Panc1 (cell line): ENCODE results near the gene CACNG7. TPM values are rescaled to one million over a fixed set of nuclear protein-coding genes. Genes with fewer than 3 reads are reported as not detected.

Experiments
- ATAC-seq: fragments of 200-7000 bp; cut with Tn5 transposase; 2 replicates; pipeline ENCODE4 v1.9.1; 2020; ENCODE audit warnings: mild to moderate bottlenecking, moderate library complexity
- BruUV-seq: library from RNA; stranded (reverse); fragments of 400-500 nt; replicated peaks from 2 replicates; lab custom pipeline; 2021; lab: Mats Ljungman, UMichigan
- CTCF ChIA-PET: fragments of 300-600 bp; sonication (Branson Sonifier 250); formaldehyde crosslinking; loops from one replicate; lab custom pipeline; 2022; ENCODE audit warnings: antibody characterized with exemption; lab: Charles Lee
- POLR2A ChIA-PET: fragments of 300-600 bp; sonication (Branson Sonifier 250); formaldehyde crosslinking; loops from one replicate; lab custom pipeline; 2022; ENCODE audit warnings: antibody characterized with exemption; lab: Charles Lee
- DNase-seq: peaks from one replicate; pipeline ENCODE4 v3.0.0-alpha.2; 2010; ENCODE audit warnings: low read depth, low spot score
- H3K27ac ChIP-seq: 2 replicates; pipeline ENCODE4 v1.5.1; 2011; ENCODE audit warnings: mild to moderate bottlenecking, low read length, inconsistent platforms
- H3K27me3 ChIP-seq: fragments of 200-500 bp; sonication (Bioruptor generic); 2 replicates; pipeline ENCODE4 v1.6.0; 2014; ENCODE audit warnings: low read length, inconsistent platforms; ENCODE audit not compliant: control insufficient read depth, insufficient read depth
- H3K36me3 ChIP-seq: fragments of 200-500 bp; sonication (Bioruptor generic); 2 replicates; pipeline ENCODE4 v1.5.1; 2014; ENCODE audit warnings: inconsistent platforms, mild to moderate bottlenecking, low read length, moderate library complexity; ENCODE audit not compliant: control insufficient read depth, insufficient read depth
- H3K4me1 ChIP-seq: 2 replicates; pipeline ENCODE4 v1.5.1; 2011; ENCODE audit warnings: inconsistent platforms, mild to moderate bottlenecking, low read length, moderate library complexity; ENCODE audit not compliant: control insufficient read depth, insufficient read depth
- H3K4me3 ChIP-seq, 2 experiments: 2 replicates each; pipeline ENCODE4 v1.5.1; 2011 to 2012; ENCODE audit warnings: low read depth in 2 of 2, low read length in 2 of 2, mild to moderate bottlenecking in 2 of 2, inconsistent platforms in 1 of 2, moderate library complexity in 1 of 2
- H3K9me3 ChIP-seq: fragments of 200-500 bp; sonication (Bioruptor generic); 2 replicates; pipeline ENCODE4 v1.5.1; 2014; ENCODE audit warnings: low read depth, mild to moderate bottlenecking, inconsistent platforms, low read length, moderate library complexity; ENCODE audit not compliant: control insufficient read depth, insufficient read depth
- CTCF ChIP-seq: fragments of 450-650 bp; IDR thresholded peaks from 2 replicates; pipeline ENCODE4 v1.5.1; 2017; ENCODE audit warnings: mild to moderate bottlenecking
- POLR2AphosphoS5 ChIP-seq: IDR thresholded peaks from 2 replicates; pipeline ENCODE4 v1.6.1; 2012; ENCODE audit warnings: mild to moderate bottlenecking, low read depth, low read length, moderate library complexity
- REST ChIP-seq, 2 experiments: IDR thresholded peaks; 2 replicates each; pipeline ENCODE4 v1.6.1; 2011 to 2012; ENCODE audit warnings: low read depth in 2 of 2, control low read depth in 1 of 2, low read length in 1 of 2, mild to moderate bottlenecking in 1 of 2, moderate library complexity in 1 of 2; ENCODE audit not compliant: insufficient read depth in 1 of 2
- SIN3A ChIP-seq: IDR thresholded peaks from 2 replicates; pipeline ENCODE4 v1.6.1; 2012; ENCODE audit warnings: low read depth, mild to moderate bottlenecking, low read length, moderate library complexity, borderline replicate concordance; ENCODE audit not compliant: insufficient read depth
- TCF7L2 ChIP-seq: IDR thresholded peaks from 2 replicates; pipeline ENCODE4 v1.6.1; 2011; ENCODE audit warnings: mild to moderate bottlenecking, low read depth, low read length, inconsistent platforms
- in situ Hi-C: cut with HindIII; loops from 2 replicates; pipeline ENCODE4 v1.10.0; 2016; ENCODE audit warnings: low sequenced_read_pairs, low pct_unique_long_range_greater_than_20kb
- intact Hi-C: fragments of 100-400 bp; cut with micrococcal nuclease; formaldehyde crosslinking; loops from one replicate; pipeline ENCODE4 v1.10.0; 2022; ENCODE audit not compliant: unreplicated experiment
- total RNA-seq: library from RNA; stranded (reverse); gene quantifications from one replicate; pipeline ENCODE4 v1.2.1, GENCODE V29; 2021; ENCODE audit not compliant: unreplicated experiment

Gene CACNG7
- total RNA-seq, 1 experiment from 2014 or later, result 7.7 TPM

GRCh38 chr19:53904909-53905308 lies 4.2 kb upstream of the CACNG7 start:
- POLR2A ChIA-PET, result interaction anchor here (0.7 to 1.1 kb wide), 2 partner anchors 37 to 209 kb away, joined by 3 read pairs; partner anchors contain the start of gene MYADM
- CTCF ChIA-PET, result interaction anchor here (0.7 kb wide), 1 partner anchor 125 kb away, joined by 12 read pairs; no protein-coding TSS in a partner anchor
- intact Hi-C loops, result loop anchor here (5.0 kb wide), 1 partner anchor 117 kb away; no protein-coding TSS in a partner anchor
- Histone ChIP-seq H3K9me3 (no peaks in the 10 kb centered on the region), H3K36me3 (no peaks in the 10 kb centered on the region), H3K4me1 (peaks cover 23% of the 10 kb centered on the region), H3K27me3 (no peaks in the 10 kb centered on the region), H3K27ac (no peak overlapping the region), H3K4me3 (no peak overlapping the region)
- ATAC-seq (no peak), DNase-seq (no peak)
- BruUV-seq, result no TSS peak
- in situ Hi-C loops, result loop anchor here (10.0 to 25.0 kb wide), 2 partner anchors 60 to 132 kb away; no protein-coding TSS in a partner anchor
- TF ChIP-seq POLR2AphosphoS5 (no peak), TCF7L2 (no peak), REST (IDR thresholded peaks at IDR 0.05; ENCODE audit: insufficient read depth in 1 of 2, low read depth in 2 of 2, low read length in 1 of 2) (no peak), CTCF (no peak), SIN3A (no peak)

- DNase-seq (no peak), ATAC-seq (no peak)
- in situ Hi-C loops, result loop anchor here (10.0 to 25.0 kb wide), 2 partner anchors 61 to 132 kb away; no protein-coding TSS in a partner anchor
- H3K9me3 ChIP-seq, result no peaks in the 10 kb centered on the region
- intact Hi-C loops, result loop anchor here (5.0 kb wide), 1 partner anchor 117 kb away; no protein-coding TSS in a partner anchor
- H3K4me3 ChIP-seq, result no peak overlapping the region
- CTCF ChIA-PET, result interaction anchor here (0.6 to 1.3 kb wide), 2 partner anchors 30 to 125 kb away, joined by 3 to 4 read pairs; no protein-coding TSS in a partner anchor
- no peaks in the 10 kb centered on the region for H3K27me3 ChIP-seq
- TF ChIP-seq POLR2AphosphoS5 (no peak), TCF7L2 (no peak), CTCF (no peak), REST (IDR thresholded peaks at IDR 0.05; ENCODE audit: insufficient read depth in 1 of 2, low read depth in 2 of 2, low read length in 1 of 2) (no peak), SIN3A (no peak)
- POLR2A ChIA-PET, result no interaction called here
- BruUV-seq, result no TSS peak
- H3K36me3 ChIP-seq, result no peaks in the 10 kb centered on the region
- H3K27ac ChIP-seq, result no peak overlapping the region
- H3K4me1 ChIP-seq, result peaks cover 23% of the 10 kb centered on the region
Measured at GRCh38 chr19:53905787-53906186, 3.3 kb upstream of the CACNG7 start.
